ENCODE data around the gene PIM1. TPM values are rescaled to one million over a fixed set of nuclear protein-coding genes. Genes with fewer than 3 reads are reported as not detected.

PIM1 gene
- total RNA-seq, 1 experiment from 2014 or later, result 47.5 TPM

DNA sequence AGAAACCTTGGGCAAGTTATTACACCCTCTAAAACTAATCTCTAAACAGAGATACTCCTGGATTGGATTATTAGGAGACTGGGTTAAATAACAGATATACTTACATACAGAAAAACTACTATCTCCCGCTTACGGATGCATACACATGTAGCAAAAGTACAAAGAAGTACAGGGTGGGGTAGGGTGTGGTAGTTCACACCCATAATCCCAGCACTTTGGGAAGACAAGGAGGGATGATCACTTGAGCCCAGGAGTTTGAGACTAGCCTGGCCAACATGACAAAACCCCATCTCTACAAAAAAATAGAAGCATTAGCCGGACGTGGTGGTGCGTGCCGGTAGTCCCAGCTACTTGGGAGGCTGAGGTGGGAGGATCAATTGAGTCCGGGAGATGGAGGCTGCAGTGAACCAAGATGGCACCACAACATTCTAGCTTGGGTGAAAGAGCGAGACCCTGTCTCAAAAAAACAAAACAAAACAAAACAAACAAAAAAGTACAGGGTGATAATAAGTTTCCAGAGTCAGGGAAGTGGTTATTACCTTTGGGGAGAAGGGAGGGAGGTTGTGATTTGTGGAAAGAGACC, 8.1 kb downstream of the PIM1 start:
- Histone ChIP-seq H3K4me1 (ENCODE audit: insufficient read depth, low read length) (no peaks in the 10 kb centered on the region), H3K4me2 (ENCODE audit: insufficient read depth, insufficient read length, low read length) (no peak overlapping the region), H2BK15ac (ENCODE audit: low read depth, low read length) (no peak overlapping the region), H3K79me1 (ENCODE audit: insufficient read depth, low read depth, low read length, poor library complexity, severe bottlenecking) (peaks cover 1% of the 10 kb centered on the region), H2AFZ (ENCODE audit: low read length) (no peak overlapping the region), H2BK12ac (ENCODE audit: insufficient read length, low read depth, low read length) (no peak overlapping the region), H3T11ph (ENCODE audit: low read length) (no peak overlapping the region), H3K14ac (ENCODE audit: insufficient read depth, low read length) (no peak overlapping the region), H2BK5ac (ENCODE audit: insufficient read length, low read length) (no peak overlapping the region), H4K8ac (replicated peaks; ENCODE audit: insufficient read length, low read depth, low read length) (no peak overlapping the region), H3K9me3 (ENCODE audit: control insufficient read depth, low read depth, low read length) (no peaks in the 10 kb centered on the region), H3K9ac (ENCODE audit: extremely low read depth, insufficient read length, low read length) (no peak overlapping the region), H4K91ac (ENCODE audit: insufficient read length, low read depth, low read length) (no peak overlapping the region), H3K4ac (ENCODE audit: low read depth, low read length) (no peak overlapping the region), H3K23me2 (ENCODE audit: insufficient read length, low read depth, low read length, poor library complexity, severe bottlenecking) (no peaks in the 10 kb centered on the region), H3K27ac (ENCODE audit: insufficient read length, low read depth, low read length) (no peak overlapping the region), H3K79me2 (ENCODE audit: insufficient read depth, low read length) (no peaks in the 10 kb centered on the region), H3K27me3 (ENCODE audit: insufficient read depth, low read length) (no peaks in the 10 kb centered on the region), H4K20me1 (ENCODE audit: control insufficient read depth, insufficient read depth, insufficient read length) (no peaks in the 10 kb centered on the region), H3K18ac (ENCODE audit: insufficient read length, low read depth, low read length) (no peak overlapping the region), H4K5ac (ENCODE audit: insufficient read length, low read depth, low read length) (no peak overlapping the region), H3K23ac (ENCODE audit: insufficient read length, low read depth, low read length) (no peak overlapping the region), H2AK5ac (ENCODE audit: insufficient read length, low read length) (no peak overlapping the region), H2BK120ac (ENCODE audit: low read depth, low read length, poor library complexity, severe bottlenecking) (no peak overlapping the region), H2BK20ac (ENCODE audit: low read depth, low read length, poor library complexity, severe bottlenecking) (no peak overlapping the region), H3K56ac (ENCODE audit: insufficient read length, low read depth, low read length) (no peak overlapping the region)
- Mint-ChIP-seq H3K4me1 (peaks cover 14 to 27% of the 10 kb centered on the region in 2 experiments), H3K27ac (no peak overlapping the region), H3K27me3 (ENCODE audit: low read depth) (no peaks in the 10 kb centered on the region), H3K36me3 (ENCODE audit: insufficient read depth in 1 of 3, low read depth in 3 of 3) (peaks cover 21 to 30% (median 27%) of the 10 kb centered on the region in 3 experiments), H3K4me3 (no peak overlapping the region), H3K9me3 (no peaks in the 10 kb centered on the region)
- TF ChIP-seq CTCF (conservative IDR thresholded peaks at IDR 0.05), result no peak
- no CpG with 5 or more reads among the region's 8 CpGs for WGBS (ENCODE audit: extremely low coverage, insufficient read length, low lambda C conversion rate)
- no peak for DNase-seq
